K562 (cell line): Measurements from ENCODE around the gene TMEM132D. TPM values are rescaled to one million over a fixed set of nuclear protein-coding genes. Genes with fewer than 3 reads are reported as not detected.

Experiments used
- ATAC-seq: fragments of 200-7000 bp; cut with Tn5 transposase; 3 replicates; pipeline ENCODE4 v1.9.1; 2020; ENCODE audit warnings: moderate library complexity
- BruUV-seq: library from RNA; stranded (reverse); fragments of 400-500 nt; replicated peaks from 2 replicates; lab custom pipeline; 2021; lab: Mats Ljungman, UMichigan
- CTCF ChIA-PET: fragments of 300-600 bp; formaldehyde crosslinking; extraction: SDS; loops from one replicate; lab custom pipeline; 2021; ENCODE audit warnings: low intra/inter-chr PET ratio; lab: Yijun Ruan, JAX
- POLR2A ChIA-PET: fragments of 300-600, 350-650 bp; sonication (Branson Sonifier 250); formaldehyde crosslinking; extraction: SDS; loops from one replicate; lab custom pipeline; 2021; ENCODE audit warnings: antibody characterized with exemption, inconsistent platforms; lab: Yijun Ruan, JAX
- DNase-seq, 4 experiments: peaks; one replicate each; pipeline versions ENCODE4 v3.0.0 to v3.0.0-alpha.2; 2011 to 2018; ENCODE audit warnings: low spot score in 3 of 4, mixed read lengths in 3 of 4; ENCODE audit errors: extremely low read depth in 1 of 4
- FAIRE-seq: peaks from 2 replicates; lab custom pipeline; 2011; peaks lifted over from hg19 to GRCh38; lab: Jason Lieb, UNC
- H2AFZ ChIP-seq: 2 replicates; pipeline ENCODE4 v1.6.0; 2011; ENCODE audit warnings: low read depth, low read length, control low read depth, inconsistent platforms
- H3K27ac ChIP-seq: fragments of 200-600 bp; 3 replicates; pipeline ENCODE4 v1.8.0; 2011; ENCODE audit warnings: low read depth, mild to moderate bottlenecking, control low read depth, inconsistent platforms, low read length, moderate library complexity, mixed read lengths; ENCODE audit errors: extremely low read depth
- H3K27me3 ChIP-seq, 2 experiments: fragments of 300-600 bp in 1 of 2; 2 replicates in 1 of 2; 3 replicates in 1 of 2; pipeline versions ENCODE4 v1.6.0 to v1.8.0; 2011; ENCODE audit warnings: inconsistent platforms in 2 of 2, low read length in 2 of 2, mild to moderate bottlenecking in 1 of 2, mixed read lengths in 1 of 2, moderate library complexity in 1 of 2; ENCODE audit not compliant: control insufficient read depth in 2 of 2, insufficient read depth in 2 of 2
- H3K36me3 ChIP-seq: fragments of 300-600 bp; 3 replicates; pipeline ENCODE4 v1.8.0; 2011; ENCODE audit warnings: mild to moderate bottlenecking, low read length, inconsistent platforms; ENCODE audit not compliant: control insufficient read depth, insufficient read depth
- H3K4me1 ChIP-seq, 2 experiments: fragments of 200-600 bp in 1 of 2; replicated peaks in 1 of 2; 2 replicates in 1 of 2; 3 replicates in 1 of 2; pipeline versions ENCODE4 v1.5.1 to v1.8.0; 2011; ENCODE audit warnings: inconsistent platforms in 2 of 2, low read length in 2 of 2, mild to moderate bottlenecking in 1 of 2, mixed read lengths in 1 of 2, moderate library complexity in 1 of 2; ENCODE audit not compliant: control insufficient read depth in 2 of 2, insufficient read depth in 2 of 2
- H3K4me2 ChIP-seq: 2 replicates; pipeline ENCODE4 v1.6.1; 2011; ENCODE audit warnings: low read length, control low read depth, inconsistent platforms, mixed read lengths; ENCODE audit not compliant: insufficient read depth
- H3K4me3 ChIP-seq: fragments of 200-600 bp; sonication (generic), shearing (Covaris generic); 2 replicates; pipeline ENCODE4 v1.5.1; 2016; ENCODE audit warnings: control low read depth, inconsistent platforms
- H3K79me2 ChIP-seq: fragments of 200-600 bp; 3 replicates; pipeline ENCODE4 v1.8.0; 2011; ENCODE audit warnings: low read length, inconsistent platforms; ENCODE audit not compliant: control insufficient read depth, insufficient read depth
- H3K9ac ChIP-seq, 2 experiments: 2 replicates each; pipeline versions ENCODE4 v1.6.0 to v1.6.1; 2011; ENCODE audit warnings: low read depth in 2 of 2, low read length in 2 of 2, control low read depth in 1 of 2, inconsistent platforms in 1 of 2, mild to moderate bottlenecking in 1 of 2, mixed read lengths in 1 of 2; ENCODE audit not compliant: insufficient read depth in 1 of 2
- H3K9me1 ChIP-seq: one replicate; pipeline ENCODE4 v1.6.0; 2011; ENCODE audit warnings: inconsistent platforms, mild to moderate bottlenecking, low read length, moderate library complexity; ENCODE audit not compliant: control insufficient read depth, insufficient read depth
- H3K9me3 ChIP-seq: replicated peaks from 2 replicates; pipeline ENCODE4 v1.5.1; 2011; ENCODE audit warnings: low read depth, low read length, inconsistent platforms; ENCODE audit not compliant: control insufficient read depth, insufficient read depth
- H4K20me1 ChIP-seq: replicated peaks from 2 replicates; pipeline ENCODE4 v1.6.1; 2011; ENCODE audit warnings: low read length, inconsistent platforms, mixed read lengths; ENCODE audit not compliant: control insufficient read depth, insufficient read depth
- CBX8 ChIP-seq: fragments of 200-600 bp; sonication (generic); IDR thresholded peaks from 2 replicates; pipeline ENCODE4 v1.6.1; 2012; ENCODE audit warnings: borderline replicate concordance, mixed run types, low read depth, mild to moderate bottlenecking, moderate library complexity, mixed read lengths, low read length, control low read depth, inconsistent platforms; ENCODE audit not compliant: poor library complexity, severe bottlenecking; ENCODE audit errors: extremely low read depth
- FOXP1 ChIP-seq: sonication (generic); formaldehyde crosslinking; IDR thresholded peaks from 2 replicates; pipeline ENCODE4 v1.8.0; 2022; ENCODE audit warnings: mild to moderate bottlenecking, missing genetic modification reagents
- GTF2F1 ChIP-seq: IDR thresholded peaks from 2 replicates; pipeline ENCODE4 v1.6.1; 2011; ENCODE audit warnings: low read depth, low read length, improper control_type of control experiment
- KHSRP ChIP-seq: fragments of 450-650 bp; IDR thresholded peaks from 2 replicates; pipeline ENCODE4 v1.6.1; 2017
- MEIS2 ChIP-seq: fragments of 450-650 bp; IDR thresholded peaks from 2 replicates; pipeline ENCODE4 v1.6.1; 2014; ENCODE audit warnings: mild to moderate bottlenecking; ENCODE audit not compliant: partially characterized antibody
- NCOA2 ChIP-seq, 2 experiments: fragments of 450-650 bp; IDR thresholded peaks; 2 replicates each; pipeline ENCODE4 v1.6.1; 2018; ENCODE audit warnings: mild to moderate bottlenecking in 2 of 2, moderate library complexity in 1 of 2; ENCODE audit not compliant: partially characterized antibody in 2 of 2
- NR3C1 ChIP-seq: sonication (generic); formaldehyde crosslinking; IDR thresholded peaks from 2 replicates; pipeline ENCODE4 v1.8.1; 2022; ENCODE audit warnings: missing genetic modification reagents
- POLR2G ChIP-seq: fragments of 200-400 bp; formaldehyde crosslinking; IDR thresholded peaks from 2 replicates; pipeline ENCODE4 v1.6.1; 2017; ENCODE audit warnings: low read depth, mild to moderate bottlenecking, antibody characterized with exemption, low read length, moderate library complexity
- RBM34 ChIP-seq: fragments of 200-400 bp; formaldehyde crosslinking; IDR thresholded peaks from 2 replicates; pipeline ENCODE4 v1.6.1; 2018; ENCODE audit warnings: low read length, borderline replicate concordance; ENCODE audit not compliant: insufficient read depth
- REST ChIP-seq, 2 experiments: fragments of 450-650 bp; formaldehyde crosslinking in 1 of 2; IDR thresholded peaks; 2 replicates each; pipeline versions ENCODE4 v1.4.0 to v1.6.1; 2014 to 2020; ENCODE audit warnings: mild to moderate bottlenecking in 2 of 2, borderline replicate concordance in 1 of 2, low read depth in 1 of 2
- SMAD3 ChIP-seq: fragments of 450-650 bp; formaldehyde crosslinking; conservative IDR thresholded peaks from 2 replicates; pipeline ENCODE4 v1.4.0; 2020; ENCODE audit warnings: mild to moderate bottlenecking
- STAG1 ChIP-seq: sonication (generic); formaldehyde crosslinking; IDR thresholded peaks from 2 replicates; pipeline ENCODE4 v1.5.0; 2020; ENCODE audit warnings: missing genetic modification reagents, borderline replicate concordance
- TARDBP ChIP-seq: fragments of 450-650 bp; IDR thresholded peaks from 2 replicates; pipeline ENCODE4 v1.6.1; 2016
- TCF15 ChIP-seq: fragments of 250-450 bp; sonication (Bioruptor Pico); IDR thresholded peaks from 2 replicates; pipeline ENCODE4 v1.8.0; 2022; ENCODE audit warnings: moderate library complexity, mild to moderate bottlenecking, inconsistent platforms
- ZNF707 ChIP-seq: fragments of 250-450 bp; sonication (Bioruptor Pico); conservative IDR thresholded peaks from 2 replicates; pipeline ENCODE4 v1.8.0; 2022; ENCODE audit warnings: inconsistent platforms, mild to moderate bottlenecking, moderate library complexity
- ZNF79 ChIP-seq: fragments of 250-450 bp; sonication (Bioruptor Pico); IDR thresholded peaks from 2 replicates; pipeline ENCODE4 v1.4.0; 2020; ENCODE audit warnings: low read depth, mild to moderate bottlenecking, moderate library complexity
- WGBS: fragments of 100-300 bp; shearing (Covaris generic); methylation state at CpG from one replicate; pipeline ENCODE4 v1.1.6; 2016; ENCODE audit warnings: low coverage, mixed read lengths; ENCODE audit not compliant: insufficient coverage; ENCODE audit errors: missing lambda C conversion rate; 5-methylcytosine and 5-hydroxymethylcytosine counted together
- in situ Hi-C: fragments of 300-500 bp; cut with MboI; formaldehyde crosslinking; loops from 4 replicates; pipeline ENCODE4 v1.15.0; 2018; ENCODE audit warnings: inconsistent platforms, mixed read lengths
- intact Hi-C: fragments of 100-400 bp; cut with micrococcal nuclease; formaldehyde crosslinking; loops from 2 replicates; pipeline ENCODE4 v1.14.2; 2022
- polyA plus RNA-seq, 8 experiments: library from polyadenylated mRNA; depleted of rRNA in 4 of 8; stranded (reverse) in 5 of 8; unstranded in 3 of 8; fragments of >200 nt; fragmentation: Nextera tagmentation in 2 of 8; fragmentation: Illumina TruSeq in 1 of 8; extraction: Ambion mirVana in 2 of 8; extraction: Trizol in 1 of 8; gene quantifications; 2 replicates each; pipeline versions ENCODE4 v1.2.1 to v1.2.3, GENCODE V29; 2011 to 2014; ENCODE audit warnings: inconsistent platforms in 1 of 8, missing spikeins in 1 of 8
- total RNA-seq, 7 experiments: library from RNA; depleted of rRNA in 6 of 7; stranded (reverse); fragments of >200 nt in 6 of 7; fragmentation: Illumina TruSeq in 2 of 7; extraction: Trizol in 2 of 7; gene quantifications; 2 replicates each; pipeline versions ENCODE4 v1.2.1 to v1.2.3, GENCODE V29; 2011 to 2021; ENCODE audit warnings: low replicate concordance in 1 of 7

Gene TMEM132D
- total and polyA plus RNA-seq, 9 of the 15 experiments (the other 6 are each of a cell fraction or from before 2014, with no cell fraction given): not detected

- WGBS: 6% methylated on average over 6 of the region's 6 CpGs
- FAIRE-seq (no peak), ATAC-seq (no peak)
- no peaks in the 10 kb centered on the region for H3K9me3 ChIP-seq
- no peaks in the 10 kb centered on the region for H3K9me1 ChIP-seq
- no peak overlapping the region for H2AFZ ChIP-seq
- intact Hi-C loops: no loop called here
- TF ChIP-seq CBX8 (no peak), ZNF79 (no peak), NR3C1 (CRISPR knock-in tag) (no peak), FOXP1 (CRISPR knock-in tag) (no peak), NCOA2 (IDR thresholded peaks at IDR 0.05; ENCODE audit: partially characterized antibody in 2 of 2) (no peak), SMAD3 (CRISPR knock-in tag) (no peak), ZNF707 (CRISPR knock-in tag) (no peak), GTF2F1 (no peak), TCF15 (CRISPR knock-in tag) (no peak), STAG1 (CRISPR knock-in tag) (no peak), POLR2G (no peak), KHSRP (no peak), REST (IDR thresholded peaks at IDR 0.05; ENCODE audit: borderline replicate concordance) (no peak), REST (CRISPR knock-in tag; IDR thresholded peaks at IDR 0.05; ENCODE audit: low read depth) (no peak), TARDBP (no peak), RBM34 (no peak), MEIS2 (no peak)
- TF ChIP-seq, all 486 proteins: peak for 0
- no peaks in the 10 kb centered on the region; a peak in 2 of 5 replicates for H3K27me3 ChIP-seq
- no peak overlapping the region for H3K9ac ChIP-seq
- no peak overlapping the region for H3K4me3 ChIP-seq
- H3K4me1 ChIP-seq: no peaks in the 10 kb centered on the region; a peak in 1 of 5 replicates
- no peaks in the 10 kb centered on the region for H3K36me3 ChIP-seq
- no peaks in the 10 kb centered on the region; the same call in 1 of the 2 replicates for H4K20me1 ChIP-seq
- in situ Hi-C loops: no loop called here
- POLR2A ChIA-PET: interaction anchor here (1.4 kb wide), 1 partner anchor 12 kb away, joined by 5 read pairs; no protein-coding TSS in a partner anchor
- H3K79me2 ChIP-seq: no peaks in the 10 kb centered on the region
- no TSS peak for BruUV-seq
- H3K27ac ChIP-seq: no peak overlapping the region
- no peak overlapping the region for H3K4me2 ChIP-seq
- CTCF ChIA-PET: no interaction called here
- no peak for DNase-seq
Observed at GRCh38 chr12:129641926-129642325, 261.9 kb downstream of the TMEM132D start.
